HepG2 (cell line): ENCODE data around the gene BTN1A1. TPM values are rescaled to one million over a fixed set of nuclear protein-coding genes. Genes with fewer than 3 reads are reported as not detected.

ENCODE experiments used
- CREB3 ChIP-seq: sonication (generic); formaldehyde crosslinking; IDR thresholded peaks from 2 replicates; pipeline ENCODE4 v1.5.0; 2020; ENCODE audit warnings: missing genetic modification reagents
- DMAP1 ChIP-seq: IDR thresholded peaks from 2 replicates; pipeline ENCODE4 v1.6.1; 2016
- HNRNPL ChIP-seq: fragments of 200-400 bp; formaldehyde crosslinking; IDR thresholded peaks from 2 replicates; pipeline ENCODE4 v1.6.1; 2017; ENCODE audit warnings: mild to moderate bottlenecking, low read depth, low read length
- JARID2 ChIP-seq: sonication (generic); formaldehyde crosslinking; IDR thresholded peaks from 2 replicates; pipeline ENCODE4 v1.8.1; 2023; ENCODE audit warnings: missing genetic modification reagents, inconsistent platforms; ENCODE audit not compliant: insufficient replicate concordance
- JUND ChIP-seq: sonication (generic); formaldehyde crosslinking; IDR thresholded peaks from 2 replicates; pipeline ENCODE4 v1.8.0; 2022; ENCODE audit warnings: mild to moderate bottlenecking, missing genetic modification reagents
- KMT2B ChIP-seq: IDR thresholded peaks from 2 replicates; pipeline ENCODE4 v1.6.1; 2016; ENCODE audit warnings: missing genetic modification reagents, missing compliant biosample characterization
- MYC ChIP-seq: sonication (generic); formaldehyde crosslinking; IDR thresholded peaks from 2 replicates; pipeline ENCODE4 v1.9.0; 2021; ENCODE audit warnings: missing genetic modification reagents, borderline replicate concordance
- NCOA1 ChIP-seq: sonication (generic); formaldehyde crosslinking; IDR thresholded peaks from 2 replicates; pipeline ENCODE4 v1.9.0; 2021; ENCODE audit warnings: missing genetic modification reagents
- NFYC ChIP-seq: IDR thresholded peaks from 2 replicates; pipeline ENCODE4 v1.6.1; 2016; ENCODE audit warnings: missing genetic modification reagents, missing compliant biosample characterization
- NR2F6 ChIP-seq, 2 experiments: IDR thresholded peaks; 2 replicates each; pipeline ENCODE4 v1.6.1; 2016; ENCODE audit warnings: antibody characterized with exemption in 1 of 2, mild to moderate bottlenecking in 1 of 2
- PAWR ChIP-seq: sonication (generic); formaldehyde crosslinking; IDR thresholded peaks from 2 replicates; pipeline ENCODE4 v1.4.0; 2020; ENCODE audit warnings: missing genetic modification reagents, mild to moderate bottlenecking, borderline replicate concordance
- SMAD9 ChIP-seq: sonication (generic); formaldehyde crosslinking; IDR thresholded peaks from 2 replicates; pipeline ENCODE4 v1.5.1; 2020; ENCODE audit warnings: mild to moderate bottlenecking, missing genetic modification reagents
- SMARCE1 ChIP-seq: fragments of 450-650 bp; IDR thresholded peaks from 2 replicates; pipeline ENCODE4 v1.6.1; 2017; ENCODE audit warnings: borderline replicate concordance
- SYNCRIP ChIP-seq: fragments of 200-400 bp; formaldehyde crosslinking; IDR thresholded peaks from 2 replicates; pipeline ENCODE4 v1.6.1; 2018; ENCODE audit warnings: mild to moderate bottlenecking, low read depth, low read length; ENCODE audit not compliant: insufficient read depth
- ZFP36L1 ChIP-seq: sonication (generic); formaldehyde crosslinking; IDR thresholded peaks from 2 replicates; pipeline ENCODE4 v1.8.0; 2022; ENCODE audit warnings: mild to moderate bottlenecking, missing genetic modification reagents, moderate library complexity
- ZNF367 ChIP-seq: sonication (generic); formaldehyde crosslinking; IDR thresholded peaks from 2 replicates; pipeline ENCODE4 v1.4.0; 2020; ENCODE audit warnings: missing genetic modification reagents, borderline replicate concordance
- ZNF430 ChIP-seq: sonication (generic); formaldehyde crosslinking; IDR thresholded peaks from 2 replicates; pipeline ENCODE4 v1.9.0; 2021; ENCODE audit warnings: mild to moderate bottlenecking, missing genetic modification reagents
- ZNF577 ChIP-seq: sonication (generic); formaldehyde crosslinking; IDR thresholded peaks from 2 replicates; pipeline ENCODE4 v1.4.0; 2020; ENCODE audit warnings: mild to moderate bottlenecking, low read depth, missing genetic modification reagents, borderline replicate concordance
- ZNF678 ChIP-seq: sonication (generic); formaldehyde crosslinking; IDR thresholded peaks from 2 replicates; pipeline ENCODE4 v1.4.0; 2020; ENCODE audit warnings: mild to moderate bottlenecking, missing genetic modification reagents
- ZNF773 ChIP-seq: sonication (generic); formaldehyde crosslinking; IDR thresholded peaks from 2 replicates; pipeline ENCODE4 v1.4.0; 2020; ENCODE audit warnings: missing genetic modification reagents, borderline replicate concordance
- polyA plus RNA-seq, 8 experiments: library from polyadenylated mRNA; depleted of rRNA in 3 of 8; stranded (reverse) in 7 of 8; unstranded in 1 of 8; fragments of >200 nt; fragmentation: Illumina TruSeq in 4 of 8; extraction: Trizol in 4 of 8; gene quantifications; 2 replicates each; pipeline versions ENCODE4 v1.2.1 to v1.2.3, GENCODE V29; 2011 to 2016; ENCODE audit warnings: low read depth in 4 of 8, missing spikeins in 1 of 8, mixed read lengths in 1 of 8; ENCODE audit not compliant: insufficient read depth in 1 of 8
- total RNA-seq, 5 experiments: library from RNA; depleted of rRNA; stranded (reverse); fragments of >200 nt; fragmentation: Illumina TruSeq; extraction: Trizol; gene quantifications; 2 replicates each; pipeline ENCODE4 v1.2.3, GENCODE V29; 2016; ENCODE audit warnings: low read depth in 1 of 5
- TF ChIP-seq, protein P1 (sequence below): fragments of 450-650 bp; IDR thresholded peaks from 2 replicates; pipeline ENCODE4 v1.6.1; 2017
- TF ChIP-seq, protein P2 (sequence below): sonication (generic); formaldehyde crosslinking; IDR thresholded peaks from 2 replicates; pipeline ENCODE4 v1.8.0; 2022; ENCODE audit warnings: mild to moderate bottlenecking, missing genetic modification reagents, moderate library complexity
- TF ChIP-seq, protein P3 (sequence below): sonication (generic); formaldehyde crosslinking; conservative IDR thresholded peaks from 2 replicates; pipeline ENCODE4 v1.4.0; 2020; ENCODE audit warnings: missing genetic modification reagents
- TF ChIP-seq, protein P4 (sequence below): sonication (generic); formaldehyde crosslinking; IDR thresholded peaks from 2 replicates; pipeline ENCODE4 v1.4.0; 2020; ENCODE audit warnings: missing genetic modification reagents

BTN1A1 gene
- total and polyA plus RNA-seq, 2 of the 13 experiments (the other 11 are each of a cell fraction or from before 2014, with no cell fraction given): 0.04 TPM; not detected in 1

DNA sequence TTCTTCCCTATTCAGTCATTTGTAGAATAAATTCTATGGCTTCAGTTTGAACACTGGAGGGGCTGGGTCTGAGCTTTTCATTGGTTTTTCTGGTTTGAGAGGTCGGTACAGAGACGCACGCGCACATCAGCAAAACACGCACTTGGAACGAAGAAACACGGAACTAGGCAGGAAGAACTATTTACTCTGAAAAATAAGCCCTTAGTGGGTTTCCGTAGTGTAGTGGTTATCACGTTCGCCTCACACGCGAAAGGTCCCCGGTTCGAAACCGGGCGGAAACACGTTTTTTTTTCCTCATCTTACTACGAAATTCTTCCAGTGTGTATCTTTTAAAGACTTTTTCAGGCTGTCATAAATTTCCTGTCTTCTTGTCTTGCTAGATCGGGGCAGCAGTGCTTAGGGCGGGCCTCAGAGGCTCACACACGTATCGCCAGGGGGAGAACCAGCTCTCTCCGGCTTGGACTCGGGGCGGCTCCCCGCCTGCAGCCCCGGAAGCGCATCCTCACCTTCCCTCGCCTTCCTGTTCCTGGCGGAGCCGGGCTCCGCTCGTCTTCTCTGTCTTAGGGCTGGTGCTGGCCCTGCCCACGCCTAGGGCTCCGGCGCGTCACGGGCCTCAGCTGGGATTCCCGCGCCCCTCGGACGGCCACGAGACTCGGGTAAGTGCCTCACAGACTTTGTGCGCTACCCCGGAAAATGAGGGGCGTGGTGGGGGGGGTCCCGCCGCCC lies 37.9 kb downstream of the BTN1A1 start, which contains the start of gene HMGN4 (continued):
- TF ChIP-seq NFYC (CRISPR knock-in tag) (no peak), KMT2B (CRISPR knock-in tag) (peak; percentile 96), PAWR (CRISPR knock-in tag) (no peak), ZNF577 (no peak), ZNF367 (CRISPR knock-in tag) (no peak; the same call in 1 of the 2 replicates), JARID2 (CRISPR knock-in tag) (no peak), ZNF678 (CRISPR knock-in tag) (no peak; the same call in 1 of the 2 replicates), NR2F6 (IDR thresholded peaks at IDR 0.05) (no peak; the same call in 1 of the 2 replicates), NR2F6 (CRISPR knock-in tag; IDR thresholded peaks at IDR 0.05) (0 out of 2 replicates have a peak, but pooled peaks have one; percentile 17), CREB3 (CRISPR knock-in tag) (peak; percentile 49; the same call in 1 of the 2 replicates), SYNCRIP (no peak), DMAP1 (CRISPR knock-in tag) (no peak; the same call in 1 of the 2 replicates), MYC (peak; percentile 72), HNRNPL (no peak), JUND (no peak), SMAD9 (CRISPR knock-in tag) (no peak), SMARCE1 (no peak), ZNF773 (CRISPR knock-in tag) (no peak), NCOA1 (no peak; the same call in 1 of the 2 replicates), ZNF430 (CRISPR knock-in tag) (peak; percentile 33; the same call in 1 of the 2 replicates), ZFP36L1 (CRISPR knock-in tag) (no peak)
- TF ChIP-seq, protein P1, sequence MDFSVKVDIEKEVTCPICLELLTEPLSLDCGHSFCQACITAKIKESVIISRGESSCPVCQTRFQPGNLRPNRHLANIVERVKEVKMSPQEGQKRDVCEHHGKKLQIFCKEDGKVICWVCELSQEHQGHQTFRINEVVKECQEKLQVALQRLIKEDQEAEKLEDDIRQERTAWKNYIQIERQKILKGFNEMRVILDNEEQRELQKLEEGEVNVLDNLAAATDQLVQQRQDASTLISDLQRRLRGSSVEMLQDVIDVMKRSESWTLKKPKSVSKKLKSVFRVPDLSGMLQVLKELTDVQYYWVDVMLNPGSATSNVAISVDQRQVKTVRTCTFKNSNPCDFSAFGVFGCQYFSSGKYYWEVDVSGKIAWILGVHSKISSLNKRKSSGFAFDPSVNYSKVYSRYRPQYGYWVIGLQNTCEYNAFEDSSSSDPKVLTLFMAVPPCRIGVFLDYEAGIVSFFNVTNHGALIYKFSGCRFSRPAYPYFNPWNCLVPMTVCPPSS: no peak
- TF ChIP-seq, protein P2, sequence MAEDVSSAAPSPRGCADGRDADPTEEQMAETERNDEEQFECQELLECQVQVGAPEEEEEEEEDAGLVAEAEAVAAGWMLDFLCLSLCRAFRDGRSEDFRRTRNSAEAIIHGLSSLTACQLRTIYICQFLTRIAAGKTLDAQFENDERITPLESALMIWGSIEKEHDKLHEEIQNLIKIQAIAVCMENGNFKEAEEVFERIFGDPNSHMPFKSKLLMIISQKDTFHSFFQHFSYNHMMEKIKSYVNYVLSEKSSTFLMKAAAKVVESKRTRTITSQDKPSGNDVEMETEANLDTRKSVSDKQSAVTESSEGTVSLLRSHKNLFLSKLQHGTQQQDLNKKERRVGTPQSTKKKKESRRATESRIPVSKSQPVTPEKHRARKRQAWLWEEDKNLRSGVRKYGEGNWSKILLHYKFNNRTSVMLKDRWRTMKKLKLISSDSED: no peak
- TF ChIP-seq, protein P3, sequence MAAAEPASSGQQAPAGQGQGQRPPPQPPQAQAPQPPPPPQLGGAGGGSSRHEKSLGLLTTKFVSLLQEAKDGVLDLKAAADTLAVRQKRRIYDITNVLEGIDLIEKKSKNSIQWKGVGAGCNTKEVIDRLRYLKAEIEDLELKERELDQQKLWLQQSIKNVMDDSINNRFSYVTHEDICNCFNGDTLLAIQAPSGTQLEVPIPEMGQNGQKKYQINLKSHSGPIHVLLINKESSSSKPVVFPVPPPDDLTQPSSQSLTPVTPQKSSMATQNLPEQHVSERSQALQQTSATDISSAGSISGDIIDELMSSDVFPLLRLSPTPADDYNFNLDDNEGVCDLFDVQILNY (CRISPR knock-in tag): 0 out of 2 replicates have a peak, but pooled peaks have one; percentile 42
- TF ChIP-seq, protein P4, sequence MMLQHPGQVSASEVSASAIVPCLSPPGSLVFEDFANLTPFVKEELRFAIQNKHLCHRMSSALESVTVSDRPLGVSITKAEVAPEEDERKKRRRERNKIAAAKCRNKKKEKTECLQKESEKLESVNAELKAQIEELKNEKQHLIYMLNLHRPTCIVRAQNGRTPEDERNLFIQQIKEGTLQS (CRISPR knock-in tag): no peak; the same call in 1 of the 2 replicates
